GM12801 (cell line): ENCODE data around the gene CEMP1.

Experiments used
- TF ChIP-seq, protein P1 (sequence below): IDR thresholded peaks from one replicate; pipeline ENCODE4 v1.5.1; 2011; ENCODE audit warnings: control low read depth; ENCODE audit not compliant: insufficient read length; ENCODE audit errors: extremely low read depth

The CEMP1 gene

DNA sequence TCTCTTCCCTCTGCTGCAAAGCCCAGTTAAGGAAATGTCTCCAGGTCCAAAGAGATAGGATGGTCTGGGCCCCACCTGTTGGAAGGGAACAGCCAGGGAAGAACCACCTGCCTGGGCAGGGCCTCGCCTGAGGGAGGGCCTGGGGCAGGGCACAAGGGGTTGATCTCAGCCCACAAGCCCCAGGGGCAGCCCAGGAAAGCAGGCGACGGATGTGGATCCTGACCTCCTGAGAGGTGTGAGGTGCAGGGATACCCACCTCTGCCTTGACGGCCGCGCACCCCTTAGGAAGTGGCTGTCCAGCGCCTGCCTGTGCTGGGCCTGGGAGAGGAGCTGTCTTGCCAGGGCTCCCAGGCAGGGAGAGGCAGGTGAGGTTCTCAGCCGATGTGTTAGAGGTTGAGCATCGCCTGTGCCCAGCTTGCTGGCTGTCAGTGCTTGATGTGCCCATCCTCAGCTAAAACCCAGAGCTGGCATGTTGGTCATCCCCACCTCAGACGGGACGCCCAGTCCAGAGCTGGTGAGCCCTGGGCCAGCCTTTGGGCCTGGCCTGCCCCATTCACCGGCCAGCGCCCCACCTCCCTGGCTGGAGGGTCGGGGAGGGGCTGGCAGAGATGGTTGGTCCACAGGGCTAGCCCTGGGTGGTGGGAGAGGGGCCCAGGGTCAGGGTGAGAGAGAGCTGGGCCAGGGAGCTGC lies 434 bp downstream of the CEMP1 start:
- TF ChIP-seq, protein P1, sequence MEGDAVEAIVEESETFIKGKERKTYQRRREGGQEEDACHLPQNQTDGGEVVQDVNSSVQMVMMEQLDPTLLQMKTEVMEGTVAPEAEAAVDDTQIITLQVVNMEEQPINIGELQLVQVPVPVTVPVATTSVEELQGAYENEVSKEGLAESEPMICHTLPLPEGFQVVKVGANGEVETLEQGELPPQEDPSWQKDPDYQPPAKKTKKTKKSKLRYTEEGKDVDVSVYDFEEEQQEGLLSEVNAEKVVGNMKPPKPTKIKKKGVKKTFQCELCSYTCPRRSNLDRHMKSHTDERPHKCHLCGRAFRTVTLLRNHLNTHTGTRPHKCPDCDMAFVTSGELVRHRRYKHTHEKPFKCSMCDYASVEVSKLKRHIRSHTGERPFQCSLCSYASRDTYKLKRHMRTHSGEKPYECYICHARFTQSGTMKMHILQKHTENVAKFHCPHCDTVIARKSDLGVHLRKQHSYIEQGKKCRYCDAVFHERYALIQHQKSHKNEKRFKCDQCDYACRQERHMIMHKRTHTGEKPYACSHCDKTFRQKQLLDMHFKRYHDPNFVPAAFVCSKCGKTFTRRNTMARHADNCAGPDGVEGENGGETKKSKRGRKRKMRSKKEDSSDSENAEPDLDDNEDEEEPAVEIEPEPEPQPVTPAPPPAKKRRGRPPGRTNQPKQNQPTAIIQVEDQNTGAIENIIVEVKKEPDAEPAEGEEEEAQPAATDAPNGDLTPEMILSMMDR = no peak

DNA sequence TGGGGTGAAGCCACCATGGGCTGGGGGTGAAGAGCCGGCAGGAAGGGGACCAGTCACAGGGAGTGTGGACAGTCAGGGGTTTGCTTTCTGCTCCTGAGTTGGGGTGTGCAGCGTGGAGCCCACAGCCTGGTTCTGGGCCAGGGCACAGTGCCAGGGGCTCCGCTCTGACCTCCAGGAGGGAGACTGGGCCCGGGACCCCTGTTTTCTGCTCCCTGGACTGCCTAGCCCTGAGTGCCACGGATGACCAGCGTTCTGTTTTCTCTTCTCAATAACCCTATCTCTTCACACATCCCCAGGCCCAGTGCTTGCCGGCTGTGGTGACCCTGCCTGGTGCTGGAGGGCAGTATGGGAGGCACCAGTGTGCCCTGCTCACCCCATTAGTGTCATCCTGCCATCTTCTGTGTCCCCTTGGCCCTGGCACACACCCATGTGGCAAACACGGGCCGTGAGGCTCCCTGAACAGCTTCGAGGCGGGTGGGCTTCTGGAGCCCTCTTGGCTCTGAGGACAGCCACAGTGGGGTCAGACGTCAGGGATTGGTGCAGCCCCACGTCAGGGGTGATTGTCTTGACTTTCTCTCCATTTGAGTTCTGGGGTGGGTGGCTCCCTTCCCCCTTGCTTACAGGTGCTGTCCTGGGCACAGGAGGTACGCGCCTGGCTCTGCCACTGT lies 1.1 kb downstream of the CEMP1 start:
- TF ChIP-seq, protein P1 = no peak

DNA sequence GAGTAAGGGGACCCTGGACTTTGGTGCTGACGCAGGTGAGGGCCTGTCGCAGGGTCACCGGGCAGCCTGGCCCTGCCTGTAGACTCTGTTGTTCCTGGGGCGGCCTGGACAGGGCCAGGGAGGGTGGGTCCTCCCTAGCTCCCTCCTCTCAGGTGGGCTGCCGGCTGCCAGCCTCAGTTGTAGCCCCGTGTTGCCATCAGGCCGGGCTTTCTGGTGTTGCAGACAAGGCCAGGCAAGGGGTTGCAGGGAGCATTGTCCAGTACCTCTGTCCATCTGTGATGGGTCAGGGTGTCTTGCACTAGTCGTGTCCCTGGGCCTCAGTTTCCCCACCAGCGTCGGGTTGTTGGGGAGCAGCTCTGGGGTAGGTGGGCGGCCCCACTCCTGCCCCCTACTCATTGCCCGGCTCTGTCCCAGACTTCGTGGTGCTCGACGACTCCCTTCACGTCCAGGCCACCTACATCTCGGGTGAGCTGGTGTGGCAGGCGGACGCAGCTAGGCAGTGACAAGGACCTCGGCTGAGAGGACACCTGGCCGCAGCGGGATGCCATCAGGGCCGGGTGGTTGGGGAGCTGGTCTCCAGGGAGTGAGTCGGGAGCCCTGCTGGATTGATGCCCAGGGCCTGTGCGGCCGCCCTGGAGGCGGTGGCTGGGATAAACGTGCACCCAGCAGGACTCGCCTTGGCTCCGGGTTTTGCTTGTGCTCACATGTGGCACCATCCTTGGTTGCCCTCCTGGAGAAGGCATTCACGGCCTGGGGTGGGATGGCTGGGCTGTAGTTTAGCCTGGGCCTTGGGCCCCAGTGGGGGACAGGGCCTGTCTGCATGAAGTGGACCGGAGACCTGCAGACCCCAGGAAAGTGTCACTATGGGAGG lies 1.9 kb downstream of the CEMP1 start:
- TF ChIP-seq, protein P1 = no peak

DNA sequence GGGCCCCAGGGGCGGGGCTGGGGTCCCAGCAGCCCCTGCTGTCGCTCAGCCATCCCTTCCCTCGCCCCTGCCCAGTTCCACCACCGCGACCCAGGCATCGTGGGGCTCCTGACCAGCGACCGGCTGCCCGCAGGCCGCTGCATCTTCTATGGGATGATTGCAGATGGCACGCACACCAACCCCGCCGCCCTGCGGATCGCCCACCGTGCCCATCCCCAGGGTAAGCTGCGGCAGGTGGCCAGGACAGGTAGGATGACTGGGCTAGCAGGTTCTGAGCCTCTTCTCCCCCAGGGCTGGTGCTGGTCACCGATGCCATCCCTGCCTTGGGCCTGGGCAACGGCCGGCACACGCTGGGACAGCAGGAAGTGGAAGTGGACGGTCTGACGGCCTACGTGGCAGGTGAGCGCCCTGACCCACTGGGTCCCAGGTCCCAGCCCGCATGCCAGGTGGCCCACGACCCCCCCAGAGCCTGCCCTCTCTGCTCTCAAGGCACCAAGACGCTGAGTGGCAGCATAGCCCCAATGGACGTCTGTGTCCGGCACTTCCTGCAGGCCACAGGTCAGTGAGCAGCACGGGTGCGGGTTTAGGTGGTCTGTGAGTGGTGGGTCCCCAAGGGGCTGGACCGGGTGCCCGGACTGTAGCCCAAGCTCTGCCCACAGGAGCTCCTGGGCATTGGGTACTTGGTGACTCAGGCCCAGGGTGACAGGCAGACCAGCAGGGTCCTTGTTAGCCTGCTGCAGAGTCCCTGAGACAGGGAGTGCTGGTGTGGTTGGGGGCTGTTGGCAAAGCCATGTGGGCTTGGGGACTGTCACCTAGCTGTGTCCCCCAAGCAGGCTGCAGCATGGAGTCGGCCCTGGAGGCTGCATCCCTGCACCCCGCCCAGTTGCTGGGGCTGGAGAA lies 2.8 kb downstream of the CEMP1 start:
- TF ChIP-seq, protein P1 = no peak

DNA sequence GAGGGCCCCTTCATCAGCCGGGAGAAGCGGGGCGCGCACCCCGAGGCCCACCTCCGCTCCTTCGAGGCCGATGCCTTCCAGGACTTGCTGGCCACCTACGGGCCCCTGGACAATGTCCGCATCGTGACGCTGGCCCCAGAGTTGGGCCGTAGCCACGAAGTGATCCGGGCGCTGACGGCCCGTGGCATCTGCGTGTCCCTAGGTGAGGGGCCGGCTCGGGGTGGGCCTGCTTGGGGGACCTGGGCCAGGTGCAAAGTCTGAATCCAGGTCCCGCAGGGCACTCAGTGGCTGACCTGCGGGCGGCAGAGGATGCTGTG lies 3.5 kb downstream of the CEMP1 start:
- TF ChIP-seq, protein P1 = no peak

DNA sequence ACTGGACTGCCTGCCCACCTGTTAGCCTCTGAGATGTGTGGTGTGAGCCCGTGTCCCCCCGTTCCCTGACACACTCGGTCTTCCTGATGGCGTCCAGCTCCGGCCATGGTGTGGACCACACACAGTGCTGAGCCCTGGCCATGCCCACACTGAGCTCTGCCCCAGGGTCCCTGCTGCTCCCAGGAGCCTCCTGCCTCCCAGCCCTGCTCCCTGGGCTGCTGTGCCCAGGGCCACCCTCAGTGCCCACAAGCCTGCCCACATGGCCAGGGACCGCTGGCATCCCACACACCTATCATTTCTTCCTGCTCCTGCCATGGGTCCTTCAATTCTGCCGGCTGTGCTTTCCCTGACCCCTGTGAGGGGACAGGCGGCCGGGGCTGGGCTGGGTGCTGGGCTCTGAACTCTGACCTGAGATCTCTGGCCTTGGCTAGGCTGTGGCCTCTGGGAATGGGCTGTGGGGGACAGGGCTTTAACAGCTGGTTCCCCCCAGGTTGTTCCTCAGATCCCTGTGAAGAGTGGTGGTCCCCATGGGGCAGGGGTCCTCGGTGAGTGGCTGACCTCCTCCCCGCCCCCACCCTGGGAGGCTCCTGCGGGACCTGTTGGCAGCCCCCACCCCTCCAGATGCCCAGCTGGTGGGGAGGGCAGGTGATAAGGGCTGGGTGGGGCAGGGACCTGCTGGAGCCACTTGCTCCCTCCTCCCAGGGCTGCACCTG lies 4.0 kb downstream of the CEMP1 start:
- TF ChIP-seq, protein P1 = no peak
